Stimulated activated CD4-positive, alpha-beta T cell treated with anti-CD3 and anti-CD28 coated beads, Interleukin-15, amount 100 ng/mL, for 1 hour (primary cell): ENCODE results near the gene DCD.
"Not testable (repeated sequence)": the region's sequence is repeated elsewhere in the genome, so short reads cannot be mapped to it uniquely, and the experiment has no call there.

ENCODE experiments used
- DNase-seq, 2 donors: peaks; one replicate each; pipeline ENCODE4 v3.0.0-alpha.2; 2020; ENCODE audit warnings: low read depth in 1 of 2, low spot score in 1 of 2

DCD gene, protein sequence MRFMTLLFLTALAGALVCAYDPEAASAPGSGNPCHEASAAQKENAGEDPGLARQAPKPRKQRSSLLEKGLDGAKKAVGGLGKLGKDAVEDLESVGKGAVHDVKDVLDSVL

DNA sequence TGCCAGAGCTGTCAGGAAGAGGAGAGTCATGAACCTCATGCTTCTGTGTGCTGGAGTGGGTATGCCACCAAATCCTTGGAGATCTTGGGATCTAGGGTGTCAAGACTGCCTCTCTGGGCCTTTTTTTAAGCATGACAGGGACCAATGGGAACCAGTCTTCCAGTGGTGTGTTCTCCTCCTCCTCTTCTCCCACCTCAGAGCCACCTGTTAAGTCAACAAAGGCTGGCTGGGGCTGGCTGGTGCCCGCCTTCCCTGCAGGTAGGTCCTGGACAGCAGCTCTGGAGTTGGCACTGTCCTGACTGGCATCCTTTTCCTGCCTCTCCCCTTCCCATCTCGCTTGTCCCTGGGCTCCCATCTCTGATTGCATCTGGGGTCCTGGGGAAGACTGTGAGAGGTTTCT, at the start of gene DCD:
TSS of gene DCD (minus strand) at position 101 of the 400 bp plus-strand sequence. CDS start at position 39, 62 bp downstream.
- DNase-seq = no peak

DNA sequence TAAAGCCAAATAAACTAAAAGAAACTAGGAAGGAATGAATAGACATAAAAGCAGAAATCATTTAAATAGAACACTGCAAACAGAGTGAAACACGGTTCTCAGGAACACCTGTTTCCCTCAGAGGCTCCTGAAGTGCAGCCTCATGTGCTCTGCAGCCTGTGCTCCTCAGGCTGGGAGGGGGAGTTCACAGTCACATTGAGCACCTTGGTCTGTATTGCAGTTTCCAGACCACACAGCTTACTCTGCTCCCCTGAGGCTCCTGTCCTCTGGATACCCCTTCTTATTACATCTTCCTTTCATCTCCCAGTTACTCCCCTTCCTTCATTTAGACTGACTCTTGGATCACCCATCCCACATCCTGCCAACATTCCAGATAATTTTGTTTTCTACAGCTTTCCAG, 49.7 kb upstream of the DCD start:
- DNase-seq = no peak

DNA sequence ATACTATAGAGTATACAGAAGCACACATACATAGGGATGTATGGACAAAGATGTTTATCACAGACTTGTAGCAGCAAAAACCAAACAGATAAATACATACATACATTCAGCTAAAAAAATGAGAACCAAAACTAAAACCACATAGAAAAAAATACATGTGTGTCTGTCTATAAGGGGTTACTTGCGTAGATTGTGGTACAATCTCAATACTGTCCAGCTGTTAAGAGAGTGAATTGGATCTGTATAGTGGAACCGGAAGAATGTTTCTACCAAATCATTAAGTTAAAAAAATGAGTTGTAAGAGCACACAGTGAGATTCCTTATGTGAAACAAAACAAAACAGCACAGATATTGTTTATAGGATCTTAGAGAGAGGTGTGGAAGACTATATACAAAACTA, 44.2 kb upstream of the DCD start:
- no peak for DNase-seq

DNA sequence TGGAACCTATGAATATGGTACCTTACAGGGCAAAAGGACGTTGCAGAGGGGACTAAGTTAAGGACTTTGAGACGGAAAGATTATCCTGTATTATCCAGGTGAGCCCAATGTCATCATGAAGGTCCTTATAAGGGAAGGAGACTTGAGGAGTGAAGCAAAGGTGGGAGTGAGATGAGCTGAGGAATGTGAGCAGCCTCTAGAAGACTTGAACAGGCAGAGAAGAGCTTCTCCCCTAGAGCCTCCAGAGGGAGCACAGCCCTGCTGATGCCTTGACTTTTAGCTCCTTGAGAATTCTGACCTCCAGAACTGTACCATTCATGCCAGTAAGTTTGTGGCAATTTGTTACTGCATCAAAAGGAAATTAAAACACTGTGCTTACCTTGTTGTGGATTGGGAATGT, 41.8 kb upstream of the DCD start:
- DNase-seq = no peak

DNA sequence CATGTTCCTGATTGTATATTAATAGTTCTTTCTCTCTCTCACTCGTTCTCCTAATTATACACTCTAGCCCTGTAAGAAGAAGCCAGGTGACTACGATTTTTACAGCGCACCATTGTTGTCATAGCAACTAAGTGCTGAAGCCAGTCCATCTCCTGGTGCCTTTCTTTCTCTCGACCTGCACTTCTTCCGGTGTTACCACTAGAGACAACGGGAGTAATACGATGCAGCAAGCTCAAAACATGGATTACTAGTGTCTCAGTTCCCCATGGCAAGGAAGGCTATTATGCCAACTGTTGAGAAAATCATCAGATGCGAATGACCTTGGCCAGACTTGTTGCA, 40.8 kb upstream of the DCD start:
- no peak for DNase-seq

DNA sequence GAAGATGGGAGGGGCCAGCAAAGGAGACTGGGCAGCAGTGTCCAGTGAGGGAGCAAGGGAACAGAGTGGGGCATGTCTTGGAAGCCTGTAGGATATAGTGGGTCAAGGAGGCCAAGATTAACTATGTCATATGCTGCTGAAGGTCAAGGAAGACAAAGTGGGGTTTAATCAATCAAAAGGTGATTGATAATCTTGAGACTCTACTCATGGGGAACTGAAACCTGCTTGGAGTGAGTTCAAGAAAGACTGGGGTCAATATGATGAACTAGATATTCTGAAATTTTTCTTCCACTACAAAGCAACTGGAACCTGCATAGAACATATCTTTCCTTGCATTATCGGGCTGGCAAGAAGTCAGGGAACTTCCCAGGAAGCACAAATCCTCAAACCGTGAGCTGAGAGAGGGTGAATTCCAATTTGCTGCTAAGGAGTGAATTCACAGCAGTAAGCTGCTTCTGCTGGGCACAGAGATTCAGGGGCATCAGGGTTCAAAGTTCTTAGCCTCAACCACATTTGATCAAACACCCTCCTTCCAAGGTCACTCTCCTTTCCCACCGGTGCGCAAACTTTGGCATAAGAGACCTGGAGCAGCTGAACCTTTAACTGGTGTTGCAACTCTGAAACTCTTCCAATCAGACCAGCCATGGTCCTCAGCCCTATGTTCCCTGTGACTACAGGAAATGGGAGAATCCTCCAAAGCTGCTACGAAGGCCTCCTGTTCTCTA, 40.3 kb upstream of the DCD start:
- no peak for DNase-seq

DNA sequence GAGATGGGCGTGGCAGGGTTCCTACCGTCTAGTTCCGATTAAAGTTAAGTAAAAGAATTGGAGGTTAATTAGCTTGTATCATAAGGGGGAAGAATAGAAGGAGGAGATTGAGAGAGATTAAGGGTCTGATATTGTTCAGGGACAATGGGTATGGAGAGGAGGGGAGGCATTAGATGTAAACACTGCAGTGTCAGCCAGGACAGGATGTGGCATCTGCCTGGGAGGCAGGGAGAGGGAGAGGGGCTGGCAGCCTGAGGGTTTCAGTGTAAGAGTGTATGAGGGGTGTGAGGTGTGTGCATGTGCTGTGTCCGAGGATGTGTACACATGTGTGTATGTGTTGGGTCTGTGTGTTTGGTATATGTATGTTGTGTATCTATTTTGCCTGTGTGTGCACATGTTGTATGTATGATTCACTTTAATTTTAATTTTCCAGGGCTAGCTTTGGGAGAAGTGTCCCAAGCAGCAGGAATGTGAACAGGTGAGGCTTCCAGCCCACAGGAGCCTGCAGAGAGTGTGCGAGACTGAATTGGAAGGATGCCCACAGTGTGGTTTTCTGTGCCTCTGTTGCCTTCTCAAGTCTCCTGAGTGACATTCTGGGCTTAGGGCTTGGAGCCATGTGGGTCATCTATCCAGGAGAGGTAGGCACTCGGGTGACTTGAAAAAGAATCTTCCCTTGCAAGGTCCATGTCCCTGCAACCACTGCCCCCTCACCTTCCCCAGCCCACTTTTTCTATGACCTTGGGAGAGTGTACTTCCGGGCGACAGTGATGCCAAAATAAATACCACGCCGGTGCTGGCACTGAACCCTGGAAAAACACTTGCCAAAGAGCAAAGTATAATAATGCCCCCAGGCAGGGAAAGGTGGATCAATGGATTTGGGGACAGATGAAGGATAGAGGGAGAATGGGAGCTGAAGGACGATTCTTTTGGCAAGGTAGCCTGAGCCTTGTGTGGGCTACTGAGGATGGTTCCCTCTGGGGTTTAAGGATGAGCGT, 36.8 kb upstream of the DCD start:
- no peak for DNase-seq

DNA sequence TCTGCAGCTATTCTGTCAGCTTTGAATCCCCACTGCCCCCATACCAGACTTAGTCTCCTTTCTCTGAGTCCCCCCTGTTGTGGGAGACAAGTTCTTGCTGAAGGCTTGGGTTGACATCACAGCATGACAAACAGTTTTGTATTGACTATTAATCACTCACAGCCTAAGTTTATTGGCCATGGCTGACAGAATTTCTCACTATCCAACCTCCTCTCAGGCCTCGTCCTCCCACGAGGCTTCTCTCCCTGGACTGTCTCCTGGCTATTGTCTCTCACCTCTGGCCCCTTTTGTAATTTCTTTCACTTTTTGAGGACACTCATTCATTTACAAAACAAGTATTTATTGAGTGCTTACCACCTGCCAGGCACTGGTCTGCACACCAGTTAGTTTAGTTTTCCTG, 35.2 kb upstream of the DCD start:
- no peak for DNase-seq

DNA sequence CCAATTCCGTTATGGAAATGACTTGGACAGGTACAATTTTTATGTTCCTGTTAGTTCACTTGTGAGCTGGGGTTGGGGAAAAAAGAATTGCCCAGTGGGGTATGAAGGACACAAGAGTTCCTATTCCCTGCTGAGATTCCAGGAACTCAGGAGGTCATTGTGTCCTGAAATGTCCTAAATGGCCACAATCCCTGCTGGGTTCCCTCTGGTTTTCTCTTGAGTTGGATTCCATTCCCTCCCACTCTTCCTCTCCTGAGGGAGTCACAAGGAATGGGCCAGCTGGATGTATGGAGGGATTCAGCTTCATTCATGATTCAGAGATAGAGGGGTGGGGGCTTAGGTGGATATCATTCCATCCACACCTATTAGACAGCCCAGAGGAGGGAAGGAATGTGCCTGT, 34.5 kb upstream of the DCD start:
- DNase-seq = no peak

DNA sequence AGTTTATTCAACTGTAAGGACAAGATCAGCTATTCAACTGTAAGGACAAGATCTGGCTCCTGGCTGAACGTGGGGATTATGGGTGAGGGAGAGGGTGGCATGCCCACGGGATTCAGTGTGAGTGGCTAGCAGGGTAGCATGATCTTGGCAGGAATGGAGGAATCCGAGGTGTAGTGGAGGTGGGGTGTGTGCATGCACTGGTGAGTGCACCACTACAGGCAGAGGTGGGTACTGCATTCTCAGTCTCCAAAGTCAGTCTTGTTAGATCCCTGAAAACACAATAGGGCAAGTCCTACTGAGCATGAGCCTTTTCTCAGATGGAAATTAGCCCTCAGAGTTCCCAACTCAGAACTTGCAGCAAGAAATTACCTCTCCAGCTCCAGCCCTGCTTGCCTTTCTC, 32.2 kb upstream of the DCD start:
- no peak for DNase-seq

DNA sequence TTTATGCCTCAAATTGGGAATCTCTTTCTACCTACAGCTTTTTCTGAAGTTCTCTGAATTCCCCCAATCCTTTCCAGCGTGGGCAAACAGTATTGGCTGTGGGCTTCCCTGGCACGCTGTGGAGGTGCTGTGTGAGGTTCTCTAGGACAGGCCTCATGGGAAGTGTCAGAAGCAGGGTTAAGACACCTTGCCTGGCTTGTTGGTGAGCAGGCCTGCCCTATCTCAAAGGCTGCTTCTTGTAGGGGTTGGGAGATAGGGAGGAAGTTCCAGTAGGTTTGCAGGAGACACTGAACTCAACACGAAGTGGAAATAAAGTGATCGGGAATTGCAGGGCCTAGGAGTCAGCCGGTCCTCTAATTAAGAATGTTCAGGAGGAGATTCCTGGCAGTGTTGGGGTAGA, 30.0 kb upstream of the DCD start:
- no peak for DNase-seq

DNA sequence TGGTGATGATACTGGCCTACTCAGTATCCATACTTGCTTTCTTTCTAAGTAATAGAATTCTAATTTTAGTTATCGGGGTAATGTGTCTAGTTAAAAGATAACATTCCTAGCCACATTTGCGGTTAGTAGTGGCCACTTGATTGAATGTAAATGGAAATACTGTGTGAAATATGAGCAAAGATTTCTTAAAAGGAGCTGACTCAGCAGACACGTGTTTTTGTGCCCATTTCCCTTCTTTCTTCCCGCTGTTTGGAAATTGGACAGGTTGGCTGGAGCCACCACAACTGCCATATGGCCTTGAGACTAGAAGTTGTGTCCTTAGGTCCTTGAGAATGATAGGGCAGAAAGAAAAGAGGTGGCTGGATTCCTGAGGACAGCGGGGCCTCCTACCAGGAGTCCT, 19.8 kb upstream of the DCD start:
- no peak for DNase-seq

DNA sequence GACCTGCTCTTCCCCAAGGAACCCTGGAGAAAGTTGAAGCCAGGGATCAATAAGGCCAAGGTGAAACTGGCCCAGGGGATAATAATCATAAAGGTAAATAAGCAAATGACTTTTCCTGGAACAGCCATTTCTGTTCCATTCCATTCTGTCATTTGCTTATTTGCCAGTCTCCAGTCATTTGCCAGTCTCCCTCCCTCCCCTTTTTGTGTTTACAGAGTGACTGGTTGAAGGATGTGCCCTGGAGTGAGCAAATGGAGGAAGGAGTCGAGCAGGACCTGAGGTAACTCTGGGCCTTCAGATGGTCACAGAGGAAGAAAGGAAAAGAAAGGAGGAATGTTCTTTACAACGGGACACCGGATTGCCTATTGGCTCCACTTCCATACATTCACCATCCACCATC, 17.8 kb upstream of the DCD start:
- no peak for DNase-seq

DNA sequence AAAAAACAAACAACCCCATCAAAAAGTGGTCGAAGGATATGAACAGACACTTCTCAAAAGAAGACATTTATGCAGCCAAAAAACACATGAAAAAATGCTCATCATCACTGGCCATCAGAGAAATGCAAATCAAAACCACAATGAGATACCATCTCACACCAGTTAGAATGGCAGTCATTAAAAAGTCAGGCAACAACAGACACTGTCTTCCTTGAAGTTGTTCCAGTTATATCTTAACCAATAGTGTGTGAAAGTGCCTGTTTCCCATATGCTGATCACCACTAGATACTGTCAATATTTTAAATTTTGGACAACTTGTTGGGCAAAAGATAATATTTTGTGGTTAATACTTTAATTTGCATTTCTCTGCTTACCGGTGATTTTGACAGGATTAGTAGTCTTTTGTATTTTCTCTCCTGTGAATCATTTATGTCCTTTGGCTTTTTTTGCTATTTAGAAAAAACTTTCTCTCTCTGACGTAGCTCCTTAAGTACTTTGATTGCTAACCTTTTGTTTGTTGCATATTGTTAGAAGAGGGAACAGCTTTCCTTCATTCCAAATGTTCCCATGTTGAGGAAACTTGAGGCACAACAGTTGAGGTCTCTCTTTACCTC, 17.0 kb upstream of the DCD start:
- DNase-seq = not testable (repeated sequence)

DNA sequence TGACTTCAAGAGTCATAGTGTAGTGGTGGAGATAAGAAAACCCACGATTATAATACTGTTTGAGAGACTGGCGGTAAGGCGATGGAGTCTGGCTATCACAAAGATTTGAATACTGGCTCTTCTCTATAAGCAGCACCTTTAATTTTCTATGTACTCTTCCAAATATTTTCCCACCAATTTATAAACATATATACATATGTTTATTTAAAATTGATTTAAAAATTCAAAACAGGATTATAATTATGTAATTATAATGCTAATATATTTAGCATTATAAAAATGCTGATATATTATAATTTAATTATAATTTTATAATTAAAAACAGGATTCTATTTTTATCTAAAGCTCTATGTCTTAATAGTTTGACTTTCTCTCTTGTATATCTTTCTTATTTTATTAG, 15.4 kb upstream of the DCD start:
- DNase-seq = no peak

DNA sequence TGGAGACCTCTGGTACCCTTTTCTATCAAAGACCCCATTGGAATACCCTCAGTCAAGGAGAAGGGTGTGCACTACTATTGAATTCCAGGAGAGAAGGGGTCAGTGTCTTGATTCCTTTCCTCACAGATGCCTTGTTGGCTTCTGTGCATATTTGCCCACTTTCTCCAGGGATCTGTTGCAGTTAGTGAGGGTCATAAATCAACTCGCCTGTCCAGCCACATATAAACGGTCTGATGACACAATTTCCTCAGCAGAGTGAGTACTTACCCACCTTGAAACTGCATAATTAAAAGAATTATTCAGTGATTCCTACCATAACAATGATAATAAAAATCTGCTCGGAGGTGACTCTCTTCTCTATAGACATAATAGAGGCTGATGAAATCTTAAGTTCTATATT, 13.9 kb upstream of the DCD start:
- DNase-seq = no peak

DNA sequence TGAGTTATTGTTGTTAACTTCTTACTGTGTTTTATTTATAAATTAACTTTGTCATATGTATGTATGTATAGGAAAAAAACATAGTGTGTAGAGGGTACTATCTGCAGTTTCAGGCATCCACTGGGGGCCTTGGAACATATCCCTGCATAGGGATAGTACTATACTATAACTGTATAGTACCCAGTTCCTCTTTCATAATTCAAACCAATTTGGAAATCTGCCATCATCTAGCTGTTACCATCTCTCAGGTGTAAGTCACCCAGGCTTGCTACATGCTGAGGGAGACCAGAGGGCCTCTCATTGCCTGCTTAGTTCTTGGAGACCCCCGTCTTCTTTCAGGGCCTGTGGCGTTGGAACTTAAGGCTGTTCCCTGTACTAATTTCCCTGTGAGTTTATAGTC, 12.9 kb upstream of the DCD start:
- no peak for DNase-seq

DNA sequence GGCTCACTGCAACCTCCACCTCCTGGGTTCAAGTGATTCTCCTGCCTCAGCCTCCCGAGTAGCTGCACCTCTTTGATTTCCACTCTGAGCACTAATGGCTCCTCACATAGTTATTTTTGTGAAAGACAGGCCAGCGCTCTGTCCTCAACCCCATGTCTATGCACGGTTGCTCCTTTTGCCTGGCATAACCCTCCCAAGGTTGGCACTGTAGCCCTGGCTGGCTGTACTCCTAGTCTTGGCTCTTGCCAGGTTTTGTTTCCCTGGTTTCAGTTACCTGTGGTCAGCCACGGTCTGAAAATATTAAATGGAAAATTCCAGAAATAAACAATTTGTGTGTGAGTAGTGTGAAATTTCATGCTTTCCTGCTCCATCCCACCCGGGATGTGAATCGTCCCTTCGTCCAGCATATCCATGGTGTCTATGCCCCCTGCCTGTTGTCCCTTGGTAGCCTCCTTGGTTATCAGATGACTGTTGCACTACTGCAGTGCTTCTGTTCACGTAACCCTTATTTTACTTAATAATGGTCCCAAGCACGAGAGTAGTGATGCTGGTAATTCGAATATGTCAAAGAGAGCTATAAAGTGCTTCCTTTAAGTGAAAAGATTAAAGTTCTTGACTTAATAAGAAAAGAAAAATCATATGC, 12.3 kb upstream of the DCD start:
- no peak for DNase-seq

DNA sequence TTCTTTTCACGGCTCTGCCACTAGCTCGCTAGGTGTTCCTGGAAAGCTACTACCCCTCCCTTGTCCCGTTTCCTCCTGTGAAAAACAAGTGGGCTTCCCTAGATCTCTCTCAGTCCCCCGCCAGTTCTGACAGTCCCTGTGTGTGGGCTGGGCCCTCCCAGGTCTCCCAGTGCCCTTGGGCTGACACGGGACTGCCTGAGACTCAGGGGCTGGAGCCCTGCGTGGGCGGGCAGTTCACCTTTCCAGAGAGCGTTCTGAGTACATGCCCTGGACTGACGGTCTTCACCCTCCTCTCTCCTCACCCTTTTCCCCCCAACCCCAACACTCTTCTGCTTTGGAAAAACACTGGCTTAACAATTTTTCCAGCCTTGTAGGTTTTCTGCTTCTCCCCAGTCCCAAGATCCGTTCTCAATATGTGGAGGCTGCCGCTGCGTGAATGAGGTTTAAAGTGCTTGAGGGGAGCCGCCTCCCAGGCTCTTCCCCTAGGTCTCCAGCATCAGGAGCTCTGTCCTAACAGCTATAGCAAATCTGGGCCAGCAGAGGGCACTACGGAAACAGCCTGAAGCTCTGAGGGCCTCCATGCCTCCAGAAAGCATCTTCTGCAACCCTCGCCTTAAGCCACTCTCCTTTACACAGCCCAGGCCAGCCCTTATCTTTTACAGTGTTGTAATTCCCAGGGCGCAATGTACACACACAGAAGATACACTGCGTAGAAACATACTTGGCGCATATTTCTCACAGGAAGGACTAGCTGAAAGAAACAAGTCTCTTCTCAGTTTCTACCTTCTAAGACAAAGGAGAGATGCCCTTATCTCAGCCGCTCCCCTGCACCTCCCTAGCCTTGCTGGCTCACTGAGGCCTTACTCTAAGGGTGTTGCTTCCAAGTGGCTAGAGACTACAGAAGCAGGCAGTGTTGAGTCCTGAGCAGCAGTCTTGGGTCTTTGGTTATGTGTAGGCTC, 10.4 kb upstream of the DCD start:
- peak in 1 of 2 donors; percentile 22 for DNase-seq

DNA sequence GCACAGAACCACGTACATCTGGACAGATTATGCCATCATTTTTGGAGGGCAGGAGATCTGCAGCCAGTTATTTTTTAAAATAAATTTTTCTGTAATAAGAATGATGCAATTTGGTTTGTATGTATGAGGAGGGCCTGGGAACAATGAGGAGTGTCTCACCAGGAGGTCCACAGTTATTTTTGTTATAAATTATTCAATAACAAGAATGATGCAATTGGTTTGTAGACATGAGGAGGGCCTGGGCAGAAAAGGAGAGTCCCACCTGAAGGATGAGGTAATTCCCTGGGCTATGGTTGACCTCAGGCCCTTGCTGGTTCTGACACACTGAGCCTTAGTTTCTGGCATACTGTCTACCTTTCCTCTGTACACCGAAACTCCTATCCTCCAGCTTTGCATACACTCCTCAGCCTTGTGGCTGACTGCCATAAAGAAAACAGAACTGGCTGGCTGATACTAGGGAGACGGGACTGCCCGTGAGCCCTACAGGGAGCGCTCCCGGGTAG, 9.0 kb upstream of the DCD start:
- DNase-seq = no peak
